H1 (cell line): ENCODE data around the gene USE1. TPM values are rescaled to one million over a fixed set of nuclear protein-coding genes. Genes with fewer than 3 reads are reported as not detected.

Experiments
- CTCF ChIA-PET: fragments of 300-600 bp; sonication (Branson Sonifier 250); formaldehyde crosslinking; loops from one replicate; lab custom pipeline; 2021; ENCODE audit not compliant: partially characterized antibody; lab: Charles Lee
- POLR2A ChIA-PET: fragments of 300-600 bp; sonication (Branson Sonifier 250); formaldehyde crosslinking; loops from one replicate; lab custom pipeline; 2021; ENCODE audit warnings: inconsistent platforms; ENCODE audit not compliant: partially characterized antibody; lab: Charles Lee
- DNase-seq, 2 experiments: peaks; one replicate each; pipeline versions ENCODE4 v3.0.0 to v3.0.0-alpha.2; 2010 to 2022; ENCODE audit warnings: low spot score in 2 of 2, low read depth in 1 of 2, mixed read lengths in 1 of 2
- FAIRE-seq: peaks from 2 replicates; lab custom pipeline; 2011; peaks lifted over from hg19 to GRCh38; lab: Jason Lieb, UNC
- H2AFZ ChIP-seq: 2 replicates; pipeline ENCODE4 v1.8.1; 2012; ENCODE audit warnings: low read length, inconsistent platforms
- H2AK5ac ChIP-seq: 2 replicates; pipeline ENCODE4 v1.6.1; 2013; ENCODE audit warnings: low read depth, low read length
- H2BK120ac ChIP-seq: replicated peaks from 2 replicates; pipeline ENCODE3; 2013; ENCODE audit warnings: low read depth, low read length, inconsistent platforms
- H2BK12ac ChIP-seq: 2 replicates; pipeline ENCODE4 v1.6.1; 2013; ENCODE audit warnings: low read depth, low read length
- H2BK15ac ChIP-seq: 2 replicates; pipeline ENCODE4 v1.6.1; 2013; ENCODE audit warnings: low read length
- H2BK20ac ChIP-seq: 2 replicates; pipeline ENCODE4 v1.6.1; 2013; ENCODE audit warnings: low read length
- H2BK5ac ChIP-seq: 2 replicates; pipeline ENCODE4 v1.6.1; 2013; ENCODE audit warnings: low read depth, low read length
- H3K14ac ChIP-seq: 2 replicates; pipeline ENCODE4 v1.6.1; 2013; ENCODE audit warnings: inconsistent platforms; ENCODE audit not compliant: insufficient read length
- H3K18ac ChIP-seq: 2 replicates; pipeline ENCODE4 v1.6.1; 2013; ENCODE audit warnings: low read length; ENCODE audit errors: extremely low read depth
- H3K23ac ChIP-seq: 2 replicates; pipeline ENCODE4 v1.6.1; 2013; ENCODE audit warnings: inconsistent platforms; ENCODE audit not compliant: insufficient read length
- H3K23me2 ChIP-seq: 2 replicates; pipeline ENCODE4 v1.6.1; 2013; ENCODE audit warnings: low read depth, low read length
- H3K27ac ChIP-seq: 2 replicates; pipeline ENCODE4 v1.6.1; 2011; ENCODE audit warnings: low read depth, low read length, inconsistent platforms
- H3K27me3 ChIP-seq, 4 experiments: replicated peaks in 1 of 4; 1 replicate in 1 of 4; 2 replicates in 3 of 4; pipeline versions ENCODE4 v1.6.1 to v1.8.1; 2011 to 2013; ENCODE audit warnings: low read length in 3 of 4, mild to moderate bottlenecking in 3 of 4, inconsistent platforms in 2 of 4, mixed read lengths in 2 of 4, moderate library complexity in 1 of 4; ENCODE audit not compliant: control insufficient read depth in 3 of 4, insufficient read depth in 3 of 4; ENCODE audit errors: extremely low read depth in 1 of 4
- H3K36me3 ChIP-seq, 4 experiments: 2 replicates each; pipeline versions ENCODE4 v1.6.1 to v1.8.1; 2011 to 2013; ENCODE audit warnings: mild to moderate bottlenecking in 4 of 4, low read length in 3 of 4, moderate library complexity in 2 of 4, control low read depth in 1 of 4, inconsistent platforms in 1 of 4; ENCODE audit not compliant: insufficient read depth in 4 of 4, control insufficient read depth in 2 of 4
- H3K4ac ChIP-seq: replicated peaks from 2 replicates; pipeline ENCODE3; 2013; ENCODE audit warnings: low read length, low read depth, mixed read lengths, inconsistent platforms; ENCODE audit not compliant: insufficient read length
- H3K4me1 ChIP-seq, 4 experiments: replicated peaks in 1 of 4; 1 replicate in 1 of 4; 2 replicates in 3 of 4; pipeline versions ENCODE4 v1.6.1 to v1.8.1; 2011 to 2013; ENCODE audit warnings: low read length in 3 of 4, inconsistent platforms in 2 of 4, mixed read lengths in 1 of 4; ENCODE audit not compliant: insufficient read depth in 4 of 4, control insufficient read depth in 3 of 4
- H3K4me2 ChIP-seq, 2 experiments: 2 replicates each; pipeline versions ENCODE4 v1.6.1 to v1.8.1; 2011 to 2013; ENCODE audit warnings: low read depth in 2 of 2, low read length in 2 of 2, control low read depth in 1 of 2, inconsistent platforms in 1 of 2, mild to moderate bottlenecking in 1 of 2; ENCODE audit not compliant: insufficient read depth in 1 of 2
- H3K4me3 ChIP-seq, 4 experiments: fragments of 200-600, 300-600 bp in 1 of 4; sonication (generic), shearing (Covaris generic), sonication (Bioruptor Twin) in 1 of 4; 2 replicates each; pipeline versions ENCODE4 v1.5.1 to v1.8.1; 2011 to 2016; ENCODE audit warnings: low read length in 4 of 4, low read depth in 3 of 4, control low read depth in 2 of 4, inconsistent platforms in 2 of 4, mild to moderate bottlenecking in 2 of 4, mixed read lengths in 1 of 4, moderate library complexity in 1 of 4; ENCODE audit not compliant: insufficient read depth in 2 of 4; ENCODE audit errors: extremely low read depth in 1 of 4
- H3K56ac ChIP-seq: replicated peaks from 2 replicates; pipeline ENCODE3; 2013; ENCODE audit warnings: low read depth, mild to moderate bottlenecking, mixed read lengths, low read length, inconsistent platforms; ENCODE audit not compliant: insufficient read length
- H3K79me1 ChIP-seq: 2 replicates; pipeline ENCODE4 v1.6.1; 2013; ENCODE audit warnings: low read depth, low read length, control low read depth
- H3K79me2 ChIP-seq, 2 experiments: 2 replicates each; pipeline versions ENCODE4 v1.6.1 to v1.8.1; 2012 to 2013; ENCODE audit warnings: low read length in 2 of 2, mild to moderate bottlenecking in 2 of 2, inconsistent platforms in 1 of 2; ENCODE audit not compliant: insufficient read depth in 2 of 2, control insufficient read depth in 1 of 2
- H3K9ac ChIP-seq, 4 experiments: replicated peaks in 1 of 4; 1 replicate in 1 of 4; 2 replicates in 3 of 4; pipeline versions ENCODE4 v1.6.1 to v1.8.1; 2011 to 2013; ENCODE audit warnings: low read depth in 3 of 4, low read length in 3 of 4, control low read depth in 2 of 4, mild to moderate bottlenecking in 2 of 4, moderate library complexity in 2 of 4, inconsistent platforms in 1 of 4; ENCODE audit errors: extremely low read depth in 1 of 4
- H3K9me3 ChIP-seq, 2 experiments: 2 replicates each; pipeline versions ENCODE4 v1.6.1 to v1.8.1; 2012 to 2013; ENCODE audit warnings: mild to moderate bottlenecking in 2 of 2, moderate library complexity in 2 of 2, control low read depth in 1 of 2, inconsistent platforms in 1 of 2, low read depth in 1 of 2, low read length in 1 of 2, mixed read lengths in 1 of 2; ENCODE audit not compliant: insufficient read depth in 2 of 2
- H4K20me1 ChIP-seq, 2 experiments: replicated peaks in 1 of 2; 2 replicates each; pipeline versions ENCODE3 to v1.8.1; 2011 to 2013; ENCODE audit warnings: inconsistent platforms in 2 of 2, low read length in 2 of 2, mild to moderate bottlenecking in 1 of 2; ENCODE audit not compliant: insufficient read depth in 2 of 2, control insufficient read depth in 1 of 2
- H4K5ac ChIP-seq: 2 replicates; pipeline ENCODE4 v1.6.1; 2013; ENCODE audit warnings: low read length, low read depth, mixed read lengths, inconsistent platforms; ENCODE audit not compliant: insufficient read length
- H4K8ac ChIP-seq: 2 replicates; pipeline ENCODE4 v1.8.0; 2013; ENCODE audit warnings: mild to moderate bottlenecking, moderate library complexity, low read length, inconsistent platforms; ENCODE audit not compliant: insufficient read depth; ENCODE audit errors: extremely low read depth
- H4K91ac ChIP-seq: replicated peaks from 2 replicates; pipeline ENCODE3; 2013; ENCODE audit warnings: low read length, mixed read lengths, inconsistent platforms; ENCODE audit not compliant: insufficient read length
- BACH1 ChIP-seq: IDR thresholded peaks from 2 replicates; pipeline ENCODE4 v1.6.1; 2012; ENCODE audit warnings: low read length, improper control_type of control experiment
- EGR1 ChIP-seq: IDR thresholded peaks from 2 replicates; pipeline ENCODE4 v1.6.1; 2011; ENCODE audit warnings: low read depth, low read length, borderline replicate concordance
- GABPA ChIP-seq: IDR thresholded peaks from 2 replicates; pipeline ENCODE4 v1.6.1; 2011; ENCODE audit warnings: mild to moderate bottlenecking, low read length, moderate library complexity, borderline replicate concordance; ENCODE audit not compliant: insufficient read depth
- NRF1 ChIP-seq: IDR thresholded peaks from 2 replicates; pipeline ENCODE4 v1.6.1; 2011; ENCODE audit warnings: mild to moderate bottlenecking, low read depth, low read length, improper control_type of control experiment
- RBBP5 ChIP-seq: IDR thresholded peaks from 2 replicates; pipeline ENCODE4 v1.7.1; 2012; ENCODE audit warnings: low read depth, mild to moderate bottlenecking, inconsistent platforms, low read length, moderate library complexity, borderline replicate concordance
- SIX5 ChIP-seq: IDR thresholded peaks from 2 replicates; pipeline ENCODE4 v1.6.1; 2011; ENCODE audit warnings: mild to moderate bottlenecking, low read depth, low read length
- TCF12 ChIP-seq: IDR thresholded peaks from 2 replicates; pipeline ENCODE4 v1.6.1; 2011; ENCODE audit warnings: low read depth, mild to moderate bottlenecking, low read length
- WGBS, 2 experiments: shearing (Covaris generic) in 1 of 2; methylation state at CpG; one replicate each; pipeline versions ENCODE4 v1.1.6 to v1.1.7; 2013 to 2015; ENCODE audit warnings: low lambda C conversion rate in 2 of 2, mixed read lengths in 2 of 2, inconsistent platforms in 1 of 2, low coverage in 1 of 2, missing lambda C conversion rate in 1 of 2; ENCODE audit not compliant: insufficient replicate concordance in 2 of 2, insufficient coverage in 1 of 2, insufficient read length in 1 of 2; ENCODE audit errors: extremely low coverage in 1 of 2, missing lambda C conversion rate in 1 of 2; 5-methylcytosine and 5-hydroxymethylcytosine counted together
- polyA plus RNA-seq, 7 experiments: library from polyadenylated mRNA; depleted of rRNA in 3 of 7; stranded (reverse) in 5 of 7; unstranded in 2 of 7; fragments of >200 nt in 5 of 7; fragments of 200-250 nt in 2 of 7; gene quantifications; 1 replicate in 5 of 7; 2 replicates in 1 of 7; 4 replicates in 1 of 7; pipeline versions ENCODE4 v1.2.1 to v1.2.3, GENCODE V29; 2011 to 2013; ENCODE audit warnings: missing spikeins in 2 of 7, mixed read lengths in 2 of 7
- total RNA-seq: library from RNA; stranded (reverse); fragmentation: NEBNext Ultra II Directional; extraction: Animal tissue kit (Norgen Biotek cat#: 25700); gene quantifications from 2 replicates; pipeline ENCODE4 v1.2.1, GENCODE V29; 2021
- TF ChIP-seq, protein P1 (sequence below): IDR thresholded peaks from 2 replicates; pipeline ENCODE4 v1.6.1; 2011; ENCODE audit warnings: low read depth, mild to moderate bottlenecking, low read length; ENCODE audit not compliant: insufficient read depth
- TF ChIP-seq, protein P2 (sequence below), 3 experiments: IDR thresholded peaks; 1 replicate in 2 of 3; 2 replicates in 1 of 3; pipeline versions ENCODE4 v1.5.1 to v1.6.1; 2011; ENCODE audit warnings: low read length in 3 of 3, mild to moderate bottlenecking in 3 of 3, inconsistent platforms in 2 of 3, low read depth in 1 of 3, moderate library complexity in 1 of 3; ENCODE audit not compliant: insufficient read depth in 1 of 3; ENCODE audit errors: control extremely low read depth in 1 of 3

Gene USE1
- total and polyA plus RNA-seq, 2 of the 8 experiments (the other 6 are each of a cell fraction or from before 2014, with no cell fraction given), result 8.7 to 13.9 TPM

DNA sequence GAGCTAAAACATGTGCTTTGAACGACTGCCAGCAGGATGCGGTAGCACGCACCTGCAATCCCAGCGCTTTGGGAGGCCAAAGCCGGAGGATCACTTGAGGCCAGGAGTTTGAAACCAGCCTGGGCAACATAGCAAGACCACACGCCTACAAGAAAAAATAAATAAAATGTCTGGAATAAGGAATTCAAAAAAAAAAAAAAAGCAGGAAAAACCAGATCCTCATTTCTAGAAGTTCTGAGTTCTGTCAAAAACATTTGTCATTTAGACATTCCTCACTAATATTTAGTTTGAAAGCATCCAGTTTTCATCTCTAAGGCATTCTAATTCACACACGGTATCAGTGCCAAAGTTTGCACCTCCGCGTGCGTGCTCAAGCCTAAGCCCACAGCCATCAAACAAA is 36.9 kb upstream of the USE1 start:
- no peak for FAIRE-seq
- Histone ChIP-seq H3K4ac (no peak overlapping the region), H2BK15ac (no peak overlapping the region)
- TF ChIP-seq BACH1 (no peak), SIX5 (no peak), GABPA (no peak), TCF12 (no peak), NRF1 (no peak), RBBP5 (no peak), EGR1 (no peak)
- TF ChIP-seq, protein P1, sequence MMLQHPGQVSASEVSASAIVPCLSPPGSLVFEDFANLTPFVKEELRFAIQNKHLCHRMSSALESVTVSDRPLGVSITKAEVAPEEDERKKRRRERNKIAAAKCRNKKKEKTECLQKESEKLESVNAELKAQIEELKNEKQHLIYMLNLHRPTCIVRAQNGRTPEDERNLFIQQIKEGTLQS, result no peak
- TF ChIP-seq, protein P2, sequence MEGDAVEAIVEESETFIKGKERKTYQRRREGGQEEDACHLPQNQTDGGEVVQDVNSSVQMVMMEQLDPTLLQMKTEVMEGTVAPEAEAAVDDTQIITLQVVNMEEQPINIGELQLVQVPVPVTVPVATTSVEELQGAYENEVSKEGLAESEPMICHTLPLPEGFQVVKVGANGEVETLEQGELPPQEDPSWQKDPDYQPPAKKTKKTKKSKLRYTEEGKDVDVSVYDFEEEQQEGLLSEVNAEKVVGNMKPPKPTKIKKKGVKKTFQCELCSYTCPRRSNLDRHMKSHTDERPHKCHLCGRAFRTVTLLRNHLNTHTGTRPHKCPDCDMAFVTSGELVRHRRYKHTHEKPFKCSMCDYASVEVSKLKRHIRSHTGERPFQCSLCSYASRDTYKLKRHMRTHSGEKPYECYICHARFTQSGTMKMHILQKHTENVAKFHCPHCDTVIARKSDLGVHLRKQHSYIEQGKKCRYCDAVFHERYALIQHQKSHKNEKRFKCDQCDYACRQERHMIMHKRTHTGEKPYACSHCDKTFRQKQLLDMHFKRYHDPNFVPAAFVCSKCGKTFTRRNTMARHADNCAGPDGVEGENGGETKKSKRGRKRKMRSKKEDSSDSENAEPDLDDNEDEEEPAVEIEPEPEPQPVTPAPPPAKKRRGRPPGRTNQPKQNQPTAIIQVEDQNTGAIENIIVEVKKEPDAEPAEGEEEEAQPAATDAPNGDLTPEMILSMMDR (IDR thresholded peaks at IDR 0.05; ENCODE audit: control extremely low read depth in 1 of 3, insufficient read depth in 1 of 3, low read depth in 1 of 3, low read length in 3 of 3), result peak in 1 of 3 experiments; percentile 8; a peak in 1 of 4 replicates
- TF ChIP-seq, all 59 proteins: peak for 1
- ChIA-PET CTCF (interaction anchor here (0.6 kb wide), 2 partner anchors 80 to 110 kb away, joined by 3 read pairs; no protein-coding TSS in a partner anchor), POLR2A (no interaction called here)
- Histone ChIP-seq H4K91ac (no peak overlapping the region), H3K27me3 (no peaks in the 10 kb centered on the region), H2BK5ac (no peak overlapping the region), H3K23ac (no peak overlapping the region), H3K14ac (no peak overlapping the region), H3K56ac (no peak overlapping the region), H4K20me1 (no peaks in the 10 kb centered on the region), H3K36me3 (peaks cover 0 to 9% (median 2%) of the 10 kb centered on the region in 4 experiments; a peak in 4 of 8 replicates), H2BK20ac (no peak overlapping the region), H2AK5ac (no peak overlapping the region), H3K79me2 (no peaks in the 10 kb centered on the region), H2AFZ (no peak overlapping the region), H3K18ac (no peak overlapping the region), H4K8ac (no peak overlapping the region), H3K9ac (no peak overlapping the region), H3K9me3 (no peaks in the 10 kb centered on the region), H2BK120ac (no peak overlapping the region), H3K4me1 (peaks cover 0 to 11% (median 8%) of the 10 kb centered on the region in 4 experiments; a peak in 6 of 7 replicates), H4K5ac (no peak overlapping the region), H3K23me2 (no peaks in the 10 kb centered on the region), H3K4me3 (no peak overlapping the region), H3K79me1 (no peaks in the 10 kb centered on the region), H2BK12ac (no peak overlapping the region), H3K4me2 (no peak overlapping the region), H3K27ac (no peak overlapping the region)
- WGBS, 2 experiments, result 85% methylated on average over 10 of the region's 10 CpGs; no CpG with 5 or more reads in 1 of the 2 experiments
- no peak for DNase-seq
